ENCODE results near the gene PRCD. TPM values are rescaled to one million over a fixed set of nuclear protein-coding genes. Genes with fewer than 3 reads are reported as not detected.

PRCD gene
- polyA plus RNA-seq, 1 of the 3 experiments (the other 2 are of a cell fraction) = 2.2 TPM

DNA sequence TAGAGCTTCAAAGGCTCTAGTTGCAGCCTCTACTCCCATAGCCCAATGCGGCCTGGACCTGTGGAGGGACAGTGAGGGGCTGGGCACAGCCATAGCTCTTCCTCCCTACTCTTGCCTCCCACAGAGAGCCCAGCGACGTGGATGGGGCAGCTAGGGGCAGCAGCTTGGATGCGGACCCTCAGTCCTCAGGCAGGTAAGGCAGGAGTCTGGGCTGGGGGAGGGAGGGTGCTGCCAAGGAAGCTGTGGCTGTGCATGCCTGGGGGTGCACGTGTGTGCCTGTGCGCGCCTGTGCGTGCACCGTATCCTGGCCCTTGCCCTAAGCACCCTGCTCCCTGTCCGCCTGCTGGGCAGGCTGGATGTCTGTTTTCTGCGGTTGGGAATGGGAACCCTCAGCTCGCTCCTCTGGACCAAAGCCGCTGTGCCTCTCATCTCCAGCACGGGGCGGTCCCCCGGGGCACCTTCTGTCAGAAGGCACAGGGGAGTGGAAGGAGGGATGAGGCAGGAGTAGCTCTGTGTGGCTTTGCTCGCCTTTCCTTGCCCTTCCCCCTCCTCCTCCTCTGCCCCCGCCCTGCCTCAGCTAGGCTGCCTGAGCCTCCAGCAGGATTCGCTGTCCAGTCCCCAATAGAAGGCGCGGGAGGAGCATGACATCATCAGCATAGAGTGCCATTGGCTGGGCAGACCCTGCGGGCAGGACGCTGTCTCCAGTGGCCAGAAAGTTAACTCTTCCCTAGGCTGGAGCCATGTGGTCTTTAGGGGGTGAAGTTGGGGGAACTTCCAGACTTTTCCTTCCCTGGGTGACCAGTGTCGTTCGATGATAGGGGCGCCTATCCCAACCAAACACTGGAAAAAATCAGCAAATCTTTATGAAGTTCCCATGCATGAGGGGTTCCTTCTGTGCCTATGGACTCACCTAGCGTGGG lies 797 bp downstream of the PRCD start (continued):
- TF ChIP-seq YY1 (IDR thresholded peaks at IDR 0.05; ENCODE audit: low read depth) = no peak
- TF ChIP-seq TEAD4 (IDR thresholded peaks at IDR 0.05; ENCODE audit: borderline replicate concordance, insufficient read depth) = no peak
- TF ChIP-seq, protein P1, sequence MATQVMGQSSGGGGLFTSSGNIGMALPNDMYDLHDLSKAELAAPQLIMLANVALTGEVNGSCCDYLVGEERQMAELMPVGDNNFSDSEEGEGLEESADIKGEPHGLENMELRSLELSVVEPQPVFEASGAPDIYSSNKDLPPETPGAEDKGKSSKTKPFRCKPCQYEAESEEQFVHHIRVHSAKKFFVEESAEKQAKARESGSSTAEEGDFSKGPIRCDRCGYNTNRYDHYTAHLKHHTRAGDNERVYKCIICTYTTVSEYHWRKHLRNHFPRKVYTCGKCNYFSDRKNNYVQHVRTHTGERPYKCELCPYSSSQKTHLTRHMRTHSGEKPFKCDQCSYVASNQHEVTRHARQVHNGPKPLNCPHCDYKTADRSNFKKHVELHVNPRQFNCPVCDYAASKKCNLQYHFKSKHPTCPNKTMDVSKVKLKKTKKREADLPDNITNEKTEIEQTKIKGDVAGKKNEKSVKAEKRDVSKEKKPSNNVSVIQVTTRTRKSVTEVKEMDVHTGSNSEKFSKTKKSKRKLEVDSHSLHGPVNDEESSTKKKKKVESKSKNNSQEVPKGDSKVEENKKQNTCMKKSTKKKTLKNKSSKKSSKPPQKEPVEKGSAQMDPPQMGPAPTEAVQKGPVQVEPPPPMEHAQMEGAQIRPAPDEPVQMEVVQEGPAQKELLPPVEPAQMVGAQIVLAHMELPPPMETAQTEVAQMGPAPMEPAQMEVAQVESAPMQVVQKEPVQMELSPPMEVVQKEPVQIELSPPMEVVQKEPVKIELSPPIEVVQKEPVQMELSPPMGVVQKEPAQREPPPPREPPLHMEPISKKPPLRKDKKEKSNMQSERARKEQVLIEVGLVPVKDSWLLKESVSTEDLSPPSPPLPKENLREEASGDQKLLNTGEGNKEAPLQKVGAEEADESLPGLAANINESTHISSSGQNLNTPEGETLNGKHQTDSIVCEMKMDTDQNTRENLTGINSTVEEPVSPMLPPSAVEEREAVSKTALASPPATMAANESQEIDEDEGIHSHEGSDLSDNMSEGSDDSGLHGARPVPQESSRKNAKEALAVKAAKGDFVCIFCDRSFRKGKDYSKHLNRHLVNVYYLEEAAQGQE (IDR thresholded peaks at IDR 0.05; ENCODE audit: low read depth, low read length) = no peak
- TF ChIP-seq POLR2AphosphoS5 (IDR thresholded peaks at IDR 0.05; ENCODE audit: low read depth, low read length) = peak; percentile 80
- TF ChIP-seq, protein P2, sequence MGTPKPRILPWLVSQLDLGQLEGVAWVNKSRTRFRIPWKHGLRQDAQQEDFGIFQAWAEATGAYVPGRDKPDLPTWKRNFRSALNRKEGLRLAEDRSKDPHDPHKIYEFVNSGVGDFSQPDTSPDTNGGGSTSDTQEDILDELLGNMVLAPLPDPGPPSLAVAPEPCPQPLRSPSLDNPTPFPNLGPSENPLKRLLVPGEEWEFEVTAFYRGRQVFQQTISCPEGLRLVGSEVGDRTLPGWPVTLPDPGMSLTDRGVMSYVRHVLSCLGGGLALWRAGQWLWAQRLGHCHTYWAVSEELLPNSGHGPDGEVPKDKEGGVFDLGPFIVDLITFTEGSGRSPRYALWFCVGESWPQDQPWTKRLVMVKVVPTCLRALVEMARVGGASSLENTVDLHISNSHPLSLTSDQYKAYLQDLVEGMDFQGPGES (IDR thresholded peaks at IDR 0.05; ENCODE audit: low read depth, low read length) = no peak
- TF ChIP-seq MXI1 (IDR thresholded peaks at IDR 0.05; ENCODE audit: low read depth, low read length) = peak; percentile 81
- TF ChIP-seq PBX3 (IDR thresholded peaks at IDR 0.05) = no peak
- no peak; the same call in 1 of the 2 replicates for TF ChIP-seq SMC3 (IDR thresholded peaks at IDR 0.05; ENCODE audit: low read depth, low read length)
- peak; percentile 32; the same call in 1 of the 2 replicates for TF ChIP-seq NRF1 (IDR thresholded peaks at IDR 0.05; ENCODE audit: low read depth, low read length)
- TF ChIP-seq, protein P3, sequence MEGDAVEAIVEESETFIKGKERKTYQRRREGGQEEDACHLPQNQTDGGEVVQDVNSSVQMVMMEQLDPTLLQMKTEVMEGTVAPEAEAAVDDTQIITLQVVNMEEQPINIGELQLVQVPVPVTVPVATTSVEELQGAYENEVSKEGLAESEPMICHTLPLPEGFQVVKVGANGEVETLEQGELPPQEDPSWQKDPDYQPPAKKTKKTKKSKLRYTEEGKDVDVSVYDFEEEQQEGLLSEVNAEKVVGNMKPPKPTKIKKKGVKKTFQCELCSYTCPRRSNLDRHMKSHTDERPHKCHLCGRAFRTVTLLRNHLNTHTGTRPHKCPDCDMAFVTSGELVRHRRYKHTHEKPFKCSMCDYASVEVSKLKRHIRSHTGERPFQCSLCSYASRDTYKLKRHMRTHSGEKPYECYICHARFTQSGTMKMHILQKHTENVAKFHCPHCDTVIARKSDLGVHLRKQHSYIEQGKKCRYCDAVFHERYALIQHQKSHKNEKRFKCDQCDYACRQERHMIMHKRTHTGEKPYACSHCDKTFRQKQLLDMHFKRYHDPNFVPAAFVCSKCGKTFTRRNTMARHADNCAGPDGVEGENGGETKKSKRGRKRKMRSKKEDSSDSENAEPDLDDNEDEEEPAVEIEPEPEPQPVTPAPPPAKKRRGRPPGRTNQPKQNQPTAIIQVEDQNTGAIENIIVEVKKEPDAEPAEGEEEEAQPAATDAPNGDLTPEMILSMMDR (IDR thresholded peaks at IDR 0.05) = peak; percentile 33; the same call in 1 of the 2 replicates
- TF ChIP-seq EP300 (IDR thresholded peaks at IDR 0.05; ENCODE audit: borderline replicate concordance in 1 of 2, low read depth in 1 of 2, low read length in 1 of 2) = peak in 1 of 2 experiments; percentile 81; a peak in 2 of 4 replicates

Data from SK-N-SH (cell line).